Lower leg skin (tissue), 3 donors: Measurements from ENCODE around the gene HBA1.

Source experiments
- POLR2A ChIP-seq, 2 donors: fragments of 450-650 bp; IDR thresholded peaks; one replicate each; pipeline ENCODE4 v1.6.1; 2016 to 2017; ENCODE audit warnings: antibody characterized with exemption in 2 of 2, mild to moderate bottlenecking in 1 of 2, moderate library complexity in 1 of 2
- TF ChIP-seq, protein P1 (sequence below), 3 donors: fragments of 450-650 bp; IDR thresholded peaks; one replicate each; pipeline ENCODE4 v1.5.1; 2016; ENCODE audit warnings: antibody characterized with exemption in 3 of 3, mild to moderate bottlenecking in 3 of 3, moderate library complexity in 2 of 3

GRCh38 chr16:203246-203645, 26.8 kb downstream of the HBA1 start:
- no peak for TF ChIP-seq POLR2A (IDR thresholded peaks at IDR 0.05)
- TF ChIP-seq, protein P1, sequence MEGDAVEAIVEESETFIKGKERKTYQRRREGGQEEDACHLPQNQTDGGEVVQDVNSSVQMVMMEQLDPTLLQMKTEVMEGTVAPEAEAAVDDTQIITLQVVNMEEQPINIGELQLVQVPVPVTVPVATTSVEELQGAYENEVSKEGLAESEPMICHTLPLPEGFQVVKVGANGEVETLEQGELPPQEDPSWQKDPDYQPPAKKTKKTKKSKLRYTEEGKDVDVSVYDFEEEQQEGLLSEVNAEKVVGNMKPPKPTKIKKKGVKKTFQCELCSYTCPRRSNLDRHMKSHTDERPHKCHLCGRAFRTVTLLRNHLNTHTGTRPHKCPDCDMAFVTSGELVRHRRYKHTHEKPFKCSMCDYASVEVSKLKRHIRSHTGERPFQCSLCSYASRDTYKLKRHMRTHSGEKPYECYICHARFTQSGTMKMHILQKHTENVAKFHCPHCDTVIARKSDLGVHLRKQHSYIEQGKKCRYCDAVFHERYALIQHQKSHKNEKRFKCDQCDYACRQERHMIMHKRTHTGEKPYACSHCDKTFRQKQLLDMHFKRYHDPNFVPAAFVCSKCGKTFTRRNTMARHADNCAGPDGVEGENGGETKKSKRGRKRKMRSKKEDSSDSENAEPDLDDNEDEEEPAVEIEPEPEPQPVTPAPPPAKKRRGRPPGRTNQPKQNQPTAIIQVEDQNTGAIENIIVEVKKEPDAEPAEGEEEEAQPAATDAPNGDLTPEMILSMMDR (IDR thresholded peaks at IDR 0.05): no peak
